OCI-M2 (cell line): ENCODE data around the gene ZBTB45.
"Not testable (repeated sequence)": the region's sequence is repeated elsewhere in the genome, so short reads cannot be mapped to it uniquely, and the experiment has no call there.

ENCODE experiments used
- DNase-seq: peaks from one replicate; lab custom pipeline; 2025; ENCODE audit not compliant: unreplicated experiment; lab: John Stamatoyannopoulos, UW

The ZBTB45 gene

GRCh38 chr19:58554494-58555368 is 35.1 kb upstream of the ZBTB45 start, which contains the start of gene CHMP2A:
Gene CHMP2A, minus strand, starts transcription at chr19:58555105. Its CDS starts 893 bp downstream, at chr19:58554212.
- DNase-seq = no peak

GRCh38 chr19:58553799-58554493 is 34.3 kb upstream of the ZBTB45 start:
- DNase-seq = no peak

- DNase-seq = no peak
Observed at GRCh38 chr19:58552655-58553054, 33.0 kb upstream of the ZBTB45 start.

DNA sequence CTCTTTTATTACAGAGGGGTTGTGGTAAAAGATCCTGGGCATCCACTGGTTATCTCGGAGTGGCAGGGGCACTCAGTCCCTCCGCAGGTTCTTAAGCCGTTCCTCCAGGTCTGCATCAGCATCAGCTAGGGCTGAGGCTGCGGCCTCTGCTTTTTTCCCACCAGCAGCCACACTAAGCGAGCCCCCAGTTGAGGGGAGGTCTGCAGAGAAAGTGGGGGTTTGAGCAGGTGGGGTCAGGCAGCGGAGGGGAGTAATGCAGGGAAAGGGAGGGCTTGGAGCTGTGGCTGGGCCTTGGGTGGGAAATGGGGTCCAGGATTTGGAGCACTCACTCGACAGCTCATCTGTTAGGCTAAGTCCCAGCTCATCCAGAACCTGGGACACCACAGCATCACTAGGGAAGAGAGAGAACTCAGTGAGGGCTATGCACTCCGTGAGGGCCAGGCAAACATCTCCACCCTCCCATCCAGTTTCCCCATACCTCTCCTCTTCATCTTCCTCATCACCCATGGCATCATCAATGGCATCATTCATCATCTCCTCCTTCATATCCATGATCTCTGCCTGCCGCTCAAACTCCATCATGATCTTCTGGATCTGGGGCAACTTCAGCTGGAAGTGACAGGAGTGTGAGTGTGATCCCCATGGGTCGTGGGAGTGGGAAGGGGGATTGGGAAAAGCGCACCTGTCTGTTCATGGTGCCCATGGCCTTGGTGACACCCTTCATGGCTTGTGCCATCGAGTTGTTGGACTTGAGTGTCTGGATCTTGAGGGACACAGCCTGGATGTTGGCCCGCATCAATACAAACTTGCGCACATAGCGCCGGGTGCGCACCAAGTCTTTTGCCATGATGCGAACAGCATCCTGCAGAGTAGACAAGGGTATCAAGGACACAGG is 32.2 kb upstream of the ZBTB45 start:
- DNase-seq = no peak

- DNase-seq = no peak
Observed at GRCh38 chr19:58551123-58551497, 31.5 kb upstream of the ZBTB45 start.

GRCh38 chr19:58550362-58551122 is 30.9 kb upstream of the ZBTB45 start:
- DNase-seq = no peak

DNA sequence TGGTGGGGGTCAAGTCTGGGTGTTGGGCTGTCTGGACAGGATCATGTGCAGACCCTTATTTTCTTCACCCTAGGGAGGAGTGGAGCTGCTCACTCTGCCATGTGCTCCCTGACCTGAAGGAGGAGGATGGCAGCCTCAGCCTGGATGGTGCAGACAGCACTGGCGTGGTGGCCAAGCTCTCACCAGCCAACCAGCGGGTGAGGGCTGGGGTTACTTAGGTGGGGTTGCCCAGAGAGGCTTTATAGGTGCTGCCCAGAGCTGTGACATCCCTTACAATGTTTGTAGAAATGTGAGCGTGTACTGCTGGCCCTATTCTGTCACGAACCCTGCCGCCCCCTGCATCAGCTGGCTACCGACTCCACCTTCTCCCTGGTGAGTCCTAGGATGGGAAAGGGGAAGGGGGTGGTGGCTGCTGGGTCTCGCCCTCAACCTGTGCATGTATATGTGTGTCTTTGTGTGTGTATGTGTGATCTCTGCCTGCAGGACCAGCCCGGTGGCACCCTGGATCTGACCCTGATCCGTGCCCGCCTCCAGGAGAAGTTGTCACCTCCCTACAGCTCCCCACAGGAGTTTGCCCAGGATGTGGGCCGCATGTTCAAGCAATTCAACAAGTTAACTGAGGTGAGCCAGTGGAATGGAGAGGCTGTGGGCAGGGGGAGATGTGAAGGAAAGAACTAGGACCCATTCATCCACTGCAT is 30.2 kb upstream of the ZBTB45 start:
- DNase-seq = no peak

DNA sequence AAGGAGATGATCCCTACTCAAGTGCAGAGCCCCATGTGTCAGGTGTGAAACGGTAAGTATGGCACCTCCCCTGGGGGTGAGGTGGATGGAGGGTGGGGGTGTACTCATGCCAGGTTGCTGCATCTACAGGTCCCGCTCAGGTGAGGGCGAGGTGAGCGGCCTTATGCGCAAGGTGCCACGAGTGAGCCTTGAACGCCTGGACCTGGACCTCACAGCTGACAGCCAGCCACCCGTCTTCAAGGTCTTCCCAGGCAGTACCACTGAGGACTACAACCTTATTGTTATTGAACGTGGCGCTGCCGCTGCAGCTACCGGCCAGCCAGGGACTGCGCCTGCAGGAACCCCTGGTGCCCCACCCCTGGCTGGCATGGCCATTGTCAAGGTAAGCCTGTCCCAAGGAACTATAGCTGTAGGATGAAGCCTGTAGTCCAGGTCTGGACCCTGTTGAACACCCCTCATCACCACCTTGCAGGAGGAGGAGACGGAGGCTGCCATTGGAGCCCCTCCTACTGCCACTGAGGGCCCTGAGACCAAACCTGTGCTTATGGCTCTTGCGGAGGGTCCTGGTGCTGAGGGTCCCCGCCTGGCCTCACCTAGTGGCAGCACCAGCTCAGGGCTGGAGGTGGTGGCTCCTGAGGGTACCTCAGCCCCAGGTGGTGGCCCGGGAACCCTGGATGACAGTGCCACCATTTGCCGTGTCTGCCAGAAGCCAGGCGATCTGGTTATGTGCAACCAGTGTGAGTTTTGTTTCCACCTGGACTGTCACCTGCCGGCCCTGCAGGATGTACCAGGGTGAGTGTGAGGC is 29.5 kb upstream of the ZBTB45 start:
- no peak for DNase-seq

DNA sequence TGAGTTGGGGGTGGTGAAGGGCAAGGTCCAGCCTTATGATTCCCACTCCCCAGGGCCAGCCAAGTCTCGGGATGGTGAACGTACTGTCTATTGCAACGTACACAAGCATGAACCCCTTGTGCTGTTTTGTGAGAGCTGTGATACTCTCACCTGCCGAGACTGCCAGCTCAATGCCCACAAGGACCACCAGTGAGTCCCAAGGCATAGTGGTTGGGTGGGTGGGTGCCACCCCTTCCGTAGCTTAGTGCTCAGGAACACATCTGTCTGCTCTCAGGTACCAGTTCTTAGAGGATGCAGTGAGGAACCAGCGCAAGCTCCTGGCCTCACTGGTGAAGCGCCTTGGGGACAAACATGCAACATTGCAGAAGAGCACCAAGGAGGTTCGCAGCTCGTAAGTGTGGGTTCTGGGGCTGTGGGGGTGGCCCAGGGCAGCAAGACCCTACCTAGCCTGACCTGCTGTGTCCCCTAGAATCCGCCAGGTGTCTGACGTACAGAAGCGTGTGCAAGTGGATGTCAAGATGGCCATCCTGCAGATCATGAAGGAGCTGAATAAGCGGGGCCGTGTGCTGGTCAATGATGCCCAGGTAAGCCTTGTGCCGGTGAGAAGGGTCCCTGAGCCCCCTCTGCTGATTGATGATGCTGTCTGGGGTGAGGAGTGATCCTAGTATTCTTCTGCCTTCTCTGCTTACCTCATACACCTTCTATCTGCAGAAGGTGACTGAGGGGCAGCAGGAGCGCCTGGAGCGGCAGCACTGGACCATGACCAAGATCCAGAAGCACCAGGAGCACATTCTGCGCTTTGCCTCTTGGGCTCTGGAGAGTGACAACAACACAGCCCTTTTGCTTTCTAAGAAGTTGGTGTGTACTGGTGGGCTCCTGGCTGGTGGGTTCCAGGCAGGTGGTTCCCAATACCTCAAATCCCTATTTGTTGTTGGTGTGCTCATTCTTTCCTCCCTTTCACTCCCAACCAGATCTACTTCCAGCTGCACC is 28.0 kb upstream of the ZBTB45 start:
- DNase-seq = no peak

DNA sequence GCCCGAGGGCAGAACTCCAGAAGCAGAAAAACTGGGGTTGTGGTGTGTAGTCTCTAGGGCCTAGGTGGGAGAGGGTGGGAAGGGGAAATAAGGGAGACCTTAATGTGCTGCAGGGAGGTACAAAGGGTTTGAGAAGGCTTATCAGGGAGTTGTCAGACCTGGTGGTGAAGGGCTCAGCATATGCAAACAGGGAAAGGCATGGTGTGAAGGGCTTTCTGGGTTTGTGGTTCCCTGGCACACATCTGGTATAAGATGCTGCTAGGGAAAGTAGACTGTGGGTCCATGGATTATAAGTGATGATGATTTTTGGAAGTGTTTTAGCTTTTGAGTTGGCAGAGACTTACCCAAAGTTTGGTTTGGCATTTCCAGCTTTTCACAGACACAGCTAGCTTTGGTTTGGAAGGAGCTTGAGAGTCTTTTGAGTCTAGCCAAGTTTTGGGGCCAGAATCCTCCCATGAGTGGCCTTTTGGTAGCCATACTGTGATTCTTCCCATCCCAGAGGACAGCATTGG is 26.5 kb upstream of the ZBTB45 start:
- DNase-seq = no peak

GRCh38 chr19:58545286-58546018 is 25.8 kb upstream of the ZBTB45 start:
- DNase-seq = no peak

- DNase-seq = no peak
Observed at GRCh38 chr19:58544591-58545285, 25.1 kb upstream of the ZBTB45 start.

DNA sequence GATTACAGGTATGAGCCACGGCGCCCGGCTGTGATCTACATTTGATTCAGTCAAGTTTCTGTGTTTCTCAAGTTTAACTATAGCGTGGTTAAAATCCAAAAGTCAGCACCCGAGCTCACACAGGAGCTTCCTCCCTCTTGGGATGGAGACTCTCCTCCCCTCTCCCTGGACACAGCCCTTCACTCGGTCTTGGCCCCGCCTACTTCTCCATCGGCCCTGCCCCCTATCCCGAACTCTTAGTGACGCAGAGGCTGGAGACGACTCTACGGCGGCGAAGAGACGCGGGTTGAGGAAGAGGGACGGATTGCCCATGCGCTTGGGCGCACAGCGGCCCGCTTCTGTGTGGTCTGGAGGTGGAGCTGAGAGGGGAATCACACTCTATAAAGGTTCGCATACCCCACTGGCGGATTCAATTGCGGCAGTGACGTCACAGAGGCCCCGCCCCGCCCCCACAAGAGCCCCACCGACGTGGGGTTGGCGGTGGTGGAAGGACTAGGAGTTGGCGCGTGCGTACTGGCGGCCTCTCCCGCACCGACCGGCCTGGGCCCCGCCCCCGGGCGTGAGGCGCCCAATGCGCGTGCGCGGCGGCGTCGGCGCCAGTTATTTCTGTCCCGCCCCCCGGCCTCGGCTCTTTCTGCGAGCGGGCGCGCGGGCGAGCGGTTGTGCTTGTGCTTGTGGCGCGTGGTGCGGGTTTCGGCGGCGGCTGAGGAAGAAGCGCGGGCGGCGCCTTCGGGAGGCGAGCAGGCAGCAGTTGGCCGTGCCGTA is 24.4 kb upstream of the ZBTB45 start, which contains the start of gene TRIM28:
TRIM28 (plus strand) TSS at position 239 of the 765 bp plus-strand sequence. CDS start 694 bp downstream, outside the sequence.
- DNase-seq = no peak

- DNase-seq = not testable (repeated sequence)
Observed at GRCh38 chr19:58542641-58543372, 23.2 kb upstream of the ZBTB45 start.

- not testable (repeated sequence) for DNase-seq
Observed at GRCh38 chr19:58539169-58539559, 19.6 kb upstream of the ZBTB45 start.
